Measurements from ENCODE around the gene UCKL1. TPM values are rescaled to one million over a fixed set of nuclear protein-coding genes. Genes with fewer than 3 reads are reported as not detected.

The UCKL1 gene
- total RNA-seq, 1 donor from 2014 or later, result 50.1 TPM

GRCh38 chr20:63968928-63969760 lies 12.9 kb upstream of the UCKL1 start:
- no peaks in the 10 kb centered on the region for H3K27me3 ChIP-seq
- peaks cover 0 to 24% of the 10 kb centered on the region in 2 donors for H3K36me3 ChIP-seq
- peak overlapping the region; percentile 59 to 90 for H3K4me3 ChIP-seq
- intact Hi-C loops (cut with DNase I), result no loop called here
- TF ChIP-seq, protein P1, sequence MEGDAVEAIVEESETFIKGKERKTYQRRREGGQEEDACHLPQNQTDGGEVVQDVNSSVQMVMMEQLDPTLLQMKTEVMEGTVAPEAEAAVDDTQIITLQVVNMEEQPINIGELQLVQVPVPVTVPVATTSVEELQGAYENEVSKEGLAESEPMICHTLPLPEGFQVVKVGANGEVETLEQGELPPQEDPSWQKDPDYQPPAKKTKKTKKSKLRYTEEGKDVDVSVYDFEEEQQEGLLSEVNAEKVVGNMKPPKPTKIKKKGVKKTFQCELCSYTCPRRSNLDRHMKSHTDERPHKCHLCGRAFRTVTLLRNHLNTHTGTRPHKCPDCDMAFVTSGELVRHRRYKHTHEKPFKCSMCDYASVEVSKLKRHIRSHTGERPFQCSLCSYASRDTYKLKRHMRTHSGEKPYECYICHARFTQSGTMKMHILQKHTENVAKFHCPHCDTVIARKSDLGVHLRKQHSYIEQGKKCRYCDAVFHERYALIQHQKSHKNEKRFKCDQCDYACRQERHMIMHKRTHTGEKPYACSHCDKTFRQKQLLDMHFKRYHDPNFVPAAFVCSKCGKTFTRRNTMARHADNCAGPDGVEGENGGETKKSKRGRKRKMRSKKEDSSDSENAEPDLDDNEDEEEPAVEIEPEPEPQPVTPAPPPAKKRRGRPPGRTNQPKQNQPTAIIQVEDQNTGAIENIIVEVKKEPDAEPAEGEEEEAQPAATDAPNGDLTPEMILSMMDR (IDR thresholded peaks at IDR 0.05), result no peak
- TF ChIP-seq POLR2A (IDR thresholded peaks at IDR 0.05), result no peak
- TF ChIP-seq POLR2AphosphoS5 (IDR thresholded peaks at IDR 0.05; ENCODE audit: insufficient read depth in 1 of 2, low read depth in 1 of 2), result no peak
- H3K4me1 ChIP-seq, result peaks cover 31% of the 10 kb centered on the region
- no peaks in the 10 kb centered on the region for H3K9me3 ChIP-seq
- no peak for DNase-seq (ENCODE audit: extremely low spot score in 2 of 2)
- peak overlapping the region; percentile 72 for H3K27ac ChIP-seq

DNA sequence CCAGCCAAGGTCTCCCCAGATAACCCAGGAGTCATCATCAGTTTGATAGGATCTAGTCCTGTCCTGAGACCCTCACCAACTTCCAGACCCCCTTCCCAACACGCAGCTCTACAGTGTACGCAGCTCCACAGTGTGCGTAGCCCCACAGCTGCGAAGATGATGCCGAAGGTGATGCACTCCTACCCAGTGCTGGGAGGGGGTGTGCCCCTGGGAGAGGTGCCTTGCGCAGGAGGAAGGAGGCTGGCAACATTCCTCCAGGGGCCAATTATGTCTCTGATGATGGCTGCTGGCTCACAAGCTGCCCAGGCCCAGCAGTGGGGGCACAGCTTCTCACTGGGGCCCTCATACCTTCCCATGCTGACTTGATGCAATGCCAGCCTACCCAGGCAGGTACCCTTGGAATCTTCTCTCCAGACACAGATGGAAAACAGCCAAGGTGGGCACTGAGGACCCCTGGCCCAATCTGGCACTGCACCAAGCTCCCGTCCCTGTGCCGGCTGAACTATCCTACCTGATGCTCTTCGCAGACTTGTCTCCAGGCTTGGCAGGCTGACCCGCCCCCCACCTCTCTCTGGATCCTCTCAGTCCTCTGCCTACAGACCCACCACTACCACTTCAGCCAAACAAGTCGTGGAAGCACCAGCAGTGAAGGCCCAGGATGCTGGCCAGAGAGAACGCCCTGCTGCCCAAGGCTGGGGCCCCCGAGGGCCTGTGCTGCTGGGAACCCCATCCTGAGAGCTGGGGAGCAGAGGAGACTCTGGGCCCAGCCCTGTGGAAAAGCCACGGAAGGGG lies 12.1 kb upstream of the UCKL1 start:
- peak overlapping the region; percentile 59 to 90 for H3K4me3 ChIP-seq
- peak overlapping the region; percentile 72 for H3K27ac ChIP-seq
- peaks cover 24% of the 10 kb centered on the region for H3K4me1 ChIP-seq
- no peaks in the 10 kb centered on the region for H3K27me3 ChIP-seq
- intact Hi-C loops (cut with DNase I), result no loop called here
- TF ChIP-seq, protein P1 (IDR thresholded peaks at IDR 0.05), result no peak
- TF ChIP-seq POLR2AphosphoS5 (IDR thresholded peaks at IDR 0.05; ENCODE audit: insufficient read depth in 1 of 2, low read depth in 1 of 2) (no peak), POLR2A (IDR thresholded peaks at IDR 0.05) (no peak)
- H3K9me3 ChIP-seq, result no peaks in the 10 kb centered on the region
- DNase-seq (ENCODE audit: extremely low spot score in 2 of 2), result no peak
- peaks cover 0 to 32% of the 10 kb centered on the region in 2 donors for H3K36me3 ChIP-seq

GRCh38 chr20:63967330-63968135 lies 11.3 kb upstream of the UCKL1 start:
- intact Hi-C loops (cut with DNase I), result no loop called here
- Histone ChIP-seq H3K4me1 (peaks cover 24% of the 10 kb centered on the region), H3K36me3 (peaks cover 0 to 34% of the 10 kb centered on the region in 2 donors), H3K27me3 (no peaks in the 10 kb centered on the region), H3K9me3 (no peaks in the 10 kb centered on the region), H3K4me3 (no peak overlapping the region), H3K27ac (no peak overlapping the region)
- no peak for DNase-seq (ENCODE audit: extremely low spot score in 2 of 2)
- TF ChIP-seq, protein P1 (IDR thresholded peaks at IDR 0.05), result no peak
- TF ChIP-seq POLR2A (IDR thresholded peaks at IDR 0.05), result no peak
- no peak for TF ChIP-seq POLR2AphosphoS5 (IDR thresholded peaks at IDR 0.05; ENCODE audit: insufficient read depth in 1 of 2, low read depth in 1 of 2)

- intact Hi-C loops (cut with DNase I), result no loop called here
- no peak for TF ChIP-seq POLR2A (IDR thresholded peaks at IDR 0.05)
- no peak for TF ChIP-seq POLR2AphosphoS5 (IDR thresholded peaks at IDR 0.05; ENCODE audit: insufficient read depth in 1 of 2, low read depth in 1 of 2)
- no peak for DNase-seq (ENCODE audit: extremely low spot score in 2 of 2)
These were observed 10.7 kb upstream of the UCKL1 start for GRCh38 chr20:63966944-63967322.

More at GRCh38 chr20:63966944-63967322, 10.7 kb upstream of the UCKL1 start:
- Histone ChIP-seq H3K9me3 (no peaks in the 10 kb centered on the region), H3K4me1 (peaks cover 20% of the 10 kb centered on the region), H3K4me3 (no peak overlapping the region), H3K36me3 (peaks cover 0 to 40% of the 10 kb centered on the region in 2 donors), H3K27me3 (no peaks in the 10 kb centered on the region), H3K27ac (no peak overlapping the region)
